Neural cell (in vitro differentiated cells): ENCODE measurements around the gene DCC. TPM values are rescaled to one million over a fixed set of nuclear protein-coding genes. Genes with fewer than 3 reads are reported as not detected.

Experiments used
- H2AFZ ChIP-seq: fragments of 200-600, 300-800 bp; sonication (generic), shearing (Covaris generic); 2 replicates; pipeline ENCODE4 v1.6.0; 2014; ENCODE audit warnings: low read depth, mild to moderate bottlenecking, antibody characterized with exemption, low read length, moderate library complexity
- H3F3A ChIP-seq: fragments of 200-600 bp; shearing (Covaris generic); 2 replicates; pipeline ENCODE4 v1.6.1; 2016; ENCODE audit warnings: mild to moderate bottlenecking, moderate library complexity, mixed read lengths, antibody characterized with exemption, low read length; ENCODE audit not compliant: insufficient read depth, poor library complexity, severe bottlenecking
- H3K27ac ChIP-seq: fragments of 200-600, 300-800 bp; sonication (generic), shearing (Covaris generic); 2 replicates; pipeline ENCODE4 v1.5.1; 2014; ENCODE audit warnings: mild to moderate bottlenecking, low read length, moderate library complexity
- H3K27me3 ChIP-seq: fragments of 300-800, 200-600 bp; sonication (generic), shearing (Covaris generic); 2 replicates; pipeline ENCODE4 v1.6.0; 2014; ENCODE audit warnings: mild to moderate bottlenecking, low read depth, low read length, moderate library complexity; ENCODE audit not compliant: insufficient read depth
- H3K36me3 ChIP-seq: fragments of 300-800, 200-600 bp; sonication (generic), shearing (Covaris generic); 2 replicates; pipeline ENCODE4 v1.5.1; 2014; ENCODE audit warnings: mild to moderate bottlenecking, antibody characterized with exemption, low read length, moderate library complexity; ENCODE audit not compliant: insufficient read depth
- H3K4me2 ChIP-seq: fragments of 300-800, 200-600 bp; sonication (generic), shearing (Covaris generic); 2 replicates; pipeline ENCODE4 v1.6.0; 2014; ENCODE audit warnings: mild to moderate bottlenecking, low read length
- H3K4me3 ChIP-seq: fragments of 300-800, 200-600 bp; sonication (generic), shearing (Covaris generic); 2 replicates; pipeline ENCODE4 v1.5.1; 2014; ENCODE audit warnings: mild to moderate bottlenecking, low read length, moderate library complexity
- H3K79me2 ChIP-seq: fragments of 200-600 bp; shearing (Covaris generic); replicated peaks from 2 replicates; pipeline ENCODE4 v1.6.0; 2014; ENCODE audit warnings: mild to moderate bottlenecking, low read length, moderate library complexity; ENCODE audit not compliant: insufficient read depth
- H3K9ac ChIP-seq: fragments of 300-800, 200-600 bp; sonication (generic), shearing (Covaris generic); 2 replicates; pipeline ENCODE4 v1.6.1; 2016; ENCODE audit warnings: mild to moderate bottlenecking, low read length, mixed read lengths
- H3K9me2 ChIP-seq: fragments of 200-600 bp; shearing (Covaris generic); 2 replicates; pipeline ENCODE4 v1.6.1; 2016; ENCODE audit warnings: mild to moderate bottlenecking, low read length, mixed read lengths; ENCODE audit not compliant: insufficient read depth
- H3K9me3 ChIP-seq: fragments of 200-600, 300-800 bp; sonication (generic), shearing (Covaris generic); 2 replicates; pipeline ENCODE4 v1.6.1; 2016; ENCODE audit warnings: mild to moderate bottlenecking, mixed run types, low read length, moderate library complexity, mixed read lengths
- H4K20me1 ChIP-seq: fragments of 200-600 bp; shearing (Covaris generic); 2 replicates; pipeline ENCODE4 v1.6.1; 2016; ENCODE audit warnings: mild to moderate bottlenecking, mixed run types; ENCODE audit not compliant: insufficient read depth
- EP300 ChIP-seq: fragments of 450-650 bp; conservative IDR thresholded peaks from 2 replicates; pipeline ENCODE4 v1.6.1; 2014; ENCODE audit warnings: antibody characterized with exemption, mild to moderate bottlenecking, moderate library complexity; ENCODE audit not compliant: poor library complexity, severe bottlenecking
- EZH2 ChIP-seq: fragments of 200-600, 300-800 bp; shearing (Covaris generic), sonication (generic); IDR thresholded peaks from 2 replicates; pipeline ENCODE4 v1.6.1; 2014; ENCODE audit warnings: antibody characterized with exemption, low read length, borderline replicate concordance, mild to moderate bottlenecking; ENCODE audit not compliant: insufficient read depth, poor library complexity, severe bottlenecking
- MXI1 ChIP-seq: fragments of 450-650 bp; conservative IDR thresholded peaks from 2 replicates; pipeline ENCODE4 v1.6.1; 2014; ENCODE audit warnings: antibody characterized with exemption, mild to moderate bottlenecking; ENCODE audit not compliant: poor library complexity, severe bottlenecking
- POLR2AphosphoS5 ChIP-seq: IDR thresholded peaks from 2 replicates; pipeline ENCODE4 v1.6.1; 2012
- RAD21 ChIP-seq: fragments of 450-650 bp; conservative IDR thresholded peaks from 2 replicates; pipeline ENCODE4 v1.6.1; 2014; ENCODE audit warnings: antibody characterized with exemption, mild to moderate bottlenecking, moderate library complexity
- SMC3 ChIP-seq: fragments of 450-650 bp; conservative IDR thresholded peaks from 2 replicates; pipeline ENCODE4 v1.6.1; 2014; ENCODE audit warnings: antibody characterized with exemption, mild to moderate bottlenecking, moderate library complexity; ENCODE audit not compliant: poor library complexity
- TAF1 ChIP-seq: IDR thresholded peaks from 2 replicates; pipeline ENCODE4 v1.6.1; 2012; ENCODE audit warnings: low read depth
- polyA plus RNA-seq: library from polyadenylated mRNA; depleted of rRNA; stranded (reverse); fragments of >200 nt; gene quantifications from 2 replicates; pipeline ENCODE4 v1.2.3, GENCODE V29; 2014
- TF ChIP-seq, protein P1 (sequence below): fragments of 450-650 bp; IDR thresholded peaks from 2 replicates; pipeline ENCODE4 v1.5.1; 2014; ENCODE audit warnings: antibody characterized with exemption, mild to moderate bottlenecking, moderate library complexity; ENCODE audit not compliant: poor library complexity, severe bottlenecking
- TF ChIP-seq, protein P2 (sequence below): IDR thresholded peaks from 2 replicates; pipeline ENCODE4 v1.6.1; 2012; ENCODE audit warnings: borderline replicate concordance

Gene DCC
- polyA plus RNA-seq, 1 donor from 2014 or later = 40.7 TPM

DNA sequence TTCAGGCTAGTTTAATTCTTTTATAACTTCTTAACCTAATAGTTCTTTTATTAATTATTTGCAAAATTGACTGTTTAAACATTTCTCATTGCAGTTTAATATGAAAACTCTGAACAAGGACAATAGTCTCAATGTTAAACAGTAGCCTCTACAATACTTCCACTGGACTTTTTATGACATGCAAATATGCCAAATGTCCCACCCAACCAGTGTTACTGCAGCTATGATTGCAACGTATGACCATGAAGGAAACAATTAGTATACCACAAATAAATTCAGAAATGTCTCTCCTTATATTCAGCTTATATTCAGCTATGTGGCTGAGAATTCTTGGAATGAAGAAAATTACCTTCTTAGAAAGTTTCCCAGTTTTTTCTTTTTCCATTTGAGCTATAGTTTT is 688.6 kb downstream of the DCC start:
- Histone ChIP-seq H3K4me3 (no peak overlapping the region), H3K9me2 (no peaks in the 10 kb centered on the region), H3F3A (no peaks in the 10 kb centered on the region), H3K36me3 (no peaks in the 10 kb centered on the region), H2AFZ (no peak overlapping the region), H3K79me2 (no peaks in the 10 kb centered on the region), H3K27ac (no peak overlapping the region), H3K9ac (no peak overlapping the region), H3K9me3 (no peaks in the 10 kb centered on the region), H3K27me3 (no peaks in the 10 kb centered on the region), H3K4me2 (no peak overlapping the region), H4K20me1 (no peaks in the 10 kb centered on the region)
- TF ChIP-seq EZH2 = no peak
- TF ChIP-seq RAD21 = no peak
- TF ChIP-seq, protein P1, sequence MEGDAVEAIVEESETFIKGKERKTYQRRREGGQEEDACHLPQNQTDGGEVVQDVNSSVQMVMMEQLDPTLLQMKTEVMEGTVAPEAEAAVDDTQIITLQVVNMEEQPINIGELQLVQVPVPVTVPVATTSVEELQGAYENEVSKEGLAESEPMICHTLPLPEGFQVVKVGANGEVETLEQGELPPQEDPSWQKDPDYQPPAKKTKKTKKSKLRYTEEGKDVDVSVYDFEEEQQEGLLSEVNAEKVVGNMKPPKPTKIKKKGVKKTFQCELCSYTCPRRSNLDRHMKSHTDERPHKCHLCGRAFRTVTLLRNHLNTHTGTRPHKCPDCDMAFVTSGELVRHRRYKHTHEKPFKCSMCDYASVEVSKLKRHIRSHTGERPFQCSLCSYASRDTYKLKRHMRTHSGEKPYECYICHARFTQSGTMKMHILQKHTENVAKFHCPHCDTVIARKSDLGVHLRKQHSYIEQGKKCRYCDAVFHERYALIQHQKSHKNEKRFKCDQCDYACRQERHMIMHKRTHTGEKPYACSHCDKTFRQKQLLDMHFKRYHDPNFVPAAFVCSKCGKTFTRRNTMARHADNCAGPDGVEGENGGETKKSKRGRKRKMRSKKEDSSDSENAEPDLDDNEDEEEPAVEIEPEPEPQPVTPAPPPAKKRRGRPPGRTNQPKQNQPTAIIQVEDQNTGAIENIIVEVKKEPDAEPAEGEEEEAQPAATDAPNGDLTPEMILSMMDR = no peak

DNA sequence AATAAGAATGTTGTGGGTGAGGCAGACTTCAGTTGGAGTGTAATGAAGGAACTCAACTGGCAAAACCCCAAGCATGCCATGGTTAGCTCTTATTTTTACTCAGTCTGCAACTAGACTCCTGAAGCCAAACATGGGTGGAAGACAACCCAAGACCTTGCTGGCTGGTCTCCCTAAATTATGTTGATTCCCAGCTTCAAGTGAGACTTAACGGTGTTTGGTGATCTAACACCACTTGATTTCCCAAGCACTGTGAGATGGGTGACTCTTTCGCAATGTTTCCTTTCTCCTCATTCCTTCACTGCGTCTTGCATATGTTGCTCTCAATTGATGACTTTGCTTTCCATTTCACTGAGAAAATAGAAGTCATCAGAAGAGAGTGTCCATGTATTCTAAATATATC is 693.1 kb downstream of the DCC start:
- no peak overlapping the region for H2AFZ ChIP-seq
- H3K9me3 ChIP-seq = no peaks in the 10 kb centered on the region
- no peak overlapping the region for H3K27ac ChIP-seq
- no peak overlapping the region for H3K4me3 ChIP-seq
- no peaks in the 10 kb centered on the region for H3K27me3 ChIP-seq
- no peaks in the 10 kb centered on the region for H3K79me2 ChIP-seq
- no peaks in the 10 kb centered on the region for H3K36me3 ChIP-seq
- H3K9ac ChIP-seq = no peak overlapping the region
- H3F3A ChIP-seq = no peaks in the 10 kb centered on the region
- H4K20me1 ChIP-seq = no peaks in the 10 kb centered on the region
- TF ChIP-seq, protein P2, sequence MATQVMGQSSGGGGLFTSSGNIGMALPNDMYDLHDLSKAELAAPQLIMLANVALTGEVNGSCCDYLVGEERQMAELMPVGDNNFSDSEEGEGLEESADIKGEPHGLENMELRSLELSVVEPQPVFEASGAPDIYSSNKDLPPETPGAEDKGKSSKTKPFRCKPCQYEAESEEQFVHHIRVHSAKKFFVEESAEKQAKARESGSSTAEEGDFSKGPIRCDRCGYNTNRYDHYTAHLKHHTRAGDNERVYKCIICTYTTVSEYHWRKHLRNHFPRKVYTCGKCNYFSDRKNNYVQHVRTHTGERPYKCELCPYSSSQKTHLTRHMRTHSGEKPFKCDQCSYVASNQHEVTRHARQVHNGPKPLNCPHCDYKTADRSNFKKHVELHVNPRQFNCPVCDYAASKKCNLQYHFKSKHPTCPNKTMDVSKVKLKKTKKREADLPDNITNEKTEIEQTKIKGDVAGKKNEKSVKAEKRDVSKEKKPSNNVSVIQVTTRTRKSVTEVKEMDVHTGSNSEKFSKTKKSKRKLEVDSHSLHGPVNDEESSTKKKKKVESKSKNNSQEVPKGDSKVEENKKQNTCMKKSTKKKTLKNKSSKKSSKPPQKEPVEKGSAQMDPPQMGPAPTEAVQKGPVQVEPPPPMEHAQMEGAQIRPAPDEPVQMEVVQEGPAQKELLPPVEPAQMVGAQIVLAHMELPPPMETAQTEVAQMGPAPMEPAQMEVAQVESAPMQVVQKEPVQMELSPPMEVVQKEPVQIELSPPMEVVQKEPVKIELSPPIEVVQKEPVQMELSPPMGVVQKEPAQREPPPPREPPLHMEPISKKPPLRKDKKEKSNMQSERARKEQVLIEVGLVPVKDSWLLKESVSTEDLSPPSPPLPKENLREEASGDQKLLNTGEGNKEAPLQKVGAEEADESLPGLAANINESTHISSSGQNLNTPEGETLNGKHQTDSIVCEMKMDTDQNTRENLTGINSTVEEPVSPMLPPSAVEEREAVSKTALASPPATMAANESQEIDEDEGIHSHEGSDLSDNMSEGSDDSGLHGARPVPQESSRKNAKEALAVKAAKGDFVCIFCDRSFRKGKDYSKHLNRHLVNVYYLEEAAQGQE = no peak
- no peak for TF ChIP-seq EP300
- TF ChIP-seq TAF1 = no peak
- no peak for TF ChIP-seq RAD21
- no peak for TF ChIP-seq POLR2AphosphoS5
- TF ChIP-seq, protein P1 = no peak
- no peak for TF ChIP-seq MXI1
- TF ChIP-seq EZH2 = no peak
- no peak for TF ChIP-seq SMC3
- no peak overlapping the region for H3K4me2 ChIP-seq
- H3K9me2 ChIP-seq = no peaks in the 10 kb centered on the region
